GM19455 (cell line): Measurements from ENCODE around the gene LY6G6C.
"Not testable (repeated sequence)": the region's sequence is repeated elsewhere in the genome, so short reads cannot be mapped to it uniquely, and the experiment has no call there.

ENCODE experiments used
- ATAC-seq: cut with Tn5 transposase; IDR thresholded peaks from one replicate; pipeline ENCODE4 v1.9.1; 2021; ENCODE audit not compliant: unreplicated experiment

Gene LY6G6C

GRCh38 chr6:31709157-31709556 is 12.4 kb downstream of the LY6G6C start:
- not testable (repeated sequence) for ATAC-seq

GRCh38 chr6:31708224-31708623 is 13.3 kb downstream of the LY6G6C start:
- ATAC-seq: no peak

GRCh38 chr6:31707701-31708100 is 13.8 kb downstream of the LY6G6C start:
- no peak for ATAC-seq

GRCh38 chr6:31706599-31706998 is 14.9 kb downstream of the LY6G6C start, which contains the start of gene LY6G6F:
TSS of gene LY6G6F (plus strand) at chr6:31706866. CDS start at chr6:31706907, 41 bp downstream.
- ATAC-seq: no peak

GRCh38 chr6:31705931-31706330 is 15.6 kb downstream of the LY6G6C start:
- ATAC-seq: no peak

GRCh38 chr6:31702819-31703716 is 18.5 kb downstream of the LY6G6C start, which contains the start of gene ABHD16A:
TSS of gene ABHD16A (minus strand) at chr6:31703324. CDS start at chr6:31703281, 43 bp downstream.
- ATAC-seq: peak; percentile 78

GRCh38 chr6:31702405-31702818 is 19.1 kb downstream of the LY6G6C start:
- ATAC-seq: no peak

- ATAC-seq: no peak
Measured at GRCh38 chr6:31701666-31702404, 19.7 kb downstream of the LY6G6C start.

GRCh38 chr6:31700740-31701401 is 20.7 kb downstream of the LY6G6C start:
- ATAC-seq: no peak

GRCh38 chr6:31697555-31697954 is 24.0 kb downstream of the LY6G6C start:
- ATAC-seq: no peak

GRCh38 chr6:31693535-31693934 is 28.0 kb downstream of the LY6G6C start:
- ATAC-seq: no peak

GRCh38 chr6:31692886-31693285 is 28.7 kb downstream of the LY6G6C start:
- ATAC-seq: no peak

GRCh38 chr6:31692353-31692752 is 29.2 kb downstream of the LY6G6C start:
- ATAC-seq: no peak

GRCh38 chr6:31691564-31692108 is 29.9 kb downstream of the LY6G6C start:
- ATAC-seq: no peak

GRCh38 chr6:31691078-31691463 is 30.5 kb downstream of the LY6G6C start:
- ATAC-seq: no peak

GRCh38 chr6:31690231-31691077 is 31.1 kb downstream of the LY6G6C start:
- no peak for ATAC-seq

- ATAC-seq: no peak
Measured at GRCh38 chr6:31689249-31690110, 32.1 kb downstream of the LY6G6C start.

GRCh38 chr6:31687860-31688693 is 33.5 kb downstream of the LY6G6C start:
- no peak for ATAC-seq
